HG03521 (cell line): Measurements from ENCODE around the gene ZNF569.
A peak's percentile ranks its signal among the peaks of the same experiment; 100 is the strongest.
"Not testable (repeated sequence)": the region's sequence is repeated elsewhere in the genome, so short reads cannot be mapped to it uniquely, and the experiment has no call there.

ENCODE experiments used
- ATAC-seq: cut with Tn5 transposase; IDR thresholded peaks from one replicate; pipeline ENCODE4 v1.9.1; 2021; ENCODE audit warnings: mild to moderate bottlenecking, moderate library complexity; ENCODE audit not compliant: unreplicated experiment

The ZNF569 gene

GRCh38 chr19:37403403-37403802, 63.8 kb downstream of the ZNF569 start:
- no peak for ATAC-seq

GRCh38 chr19:37401078-37401477, 66.2 kb downstream of the ZNF569 start:
- ATAC-seq, result no peak

GRCh38 chr19:37391399-37391798, 75.8 kb downstream of the ZNF569 start:
- ATAC-seq, result not testable (repeated sequence)

DNA sequence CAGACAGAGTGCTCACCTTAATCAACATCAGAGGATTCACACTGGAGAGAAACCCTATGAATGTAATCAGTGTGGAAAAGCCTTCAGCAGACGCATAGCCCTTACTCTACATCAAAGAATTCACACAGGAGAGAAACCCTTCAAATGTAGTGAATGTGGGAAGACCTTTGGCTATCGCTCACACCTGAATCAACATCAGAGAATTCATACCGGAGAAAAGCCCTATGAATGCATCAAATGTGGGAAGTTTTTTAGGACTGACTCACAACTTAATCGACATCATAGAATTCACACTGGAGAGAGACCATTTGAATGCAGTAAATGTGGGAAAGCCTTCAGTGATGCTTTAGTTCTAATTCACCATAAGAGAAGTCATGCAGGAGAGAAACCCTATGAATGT, 78.0 kb downstream of the ZNF569 start:
- no peak for ATAC-seq

DNA sequence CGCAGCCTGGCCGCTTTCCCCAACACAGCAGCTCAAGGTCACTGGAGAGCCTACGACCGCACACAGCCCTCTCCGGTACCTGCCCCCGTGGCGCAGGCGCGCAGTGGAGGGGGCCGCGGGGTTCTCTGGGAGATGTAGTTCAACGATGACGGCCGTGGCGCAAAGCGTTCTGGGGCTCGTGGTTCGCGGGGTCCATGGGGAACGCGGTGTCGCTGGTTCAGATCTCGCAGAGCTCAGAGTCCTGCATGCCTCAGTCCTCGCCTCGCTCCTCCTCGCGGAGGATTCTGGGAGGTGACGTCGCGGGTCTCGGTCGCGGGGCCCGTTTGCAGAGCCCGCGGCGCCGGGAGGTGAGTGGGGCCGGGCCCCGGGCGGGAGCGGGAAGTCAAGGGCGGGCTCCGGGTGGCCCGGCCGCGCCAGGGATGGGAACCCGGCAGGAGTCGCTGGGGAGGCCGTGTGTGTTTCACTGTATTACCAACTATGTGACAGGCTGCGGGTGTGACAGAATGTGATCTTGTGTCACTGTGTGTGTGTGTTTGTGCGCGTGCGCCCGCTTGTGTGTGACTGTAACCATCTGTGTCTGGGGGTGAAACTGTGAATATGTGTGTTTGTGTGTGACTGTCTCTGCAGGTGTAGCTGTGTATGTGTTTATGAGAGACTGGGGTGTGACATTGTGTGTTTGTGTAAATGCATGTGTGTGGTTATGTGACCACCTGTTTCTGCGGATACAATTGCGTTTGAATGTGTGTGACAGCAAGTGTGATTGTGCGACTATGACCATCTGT, 96.2 kb downstream of the ZNF569 start, which contains the start of gene ZNF527:
Gene ZNF527 (plus strand): TSS at position 220 of the 782 bp plus-strand sequence. CDS start 3,100 bp downstream, outside the sequence.
- peak; percentile 94 for ATAC-seq

- peak; percentile 22 for ATAC-seq
These were observed 96.8 kb downstream of the ZNF569 start for GRCh38 chr19:37370386-37370879.

DNA sequence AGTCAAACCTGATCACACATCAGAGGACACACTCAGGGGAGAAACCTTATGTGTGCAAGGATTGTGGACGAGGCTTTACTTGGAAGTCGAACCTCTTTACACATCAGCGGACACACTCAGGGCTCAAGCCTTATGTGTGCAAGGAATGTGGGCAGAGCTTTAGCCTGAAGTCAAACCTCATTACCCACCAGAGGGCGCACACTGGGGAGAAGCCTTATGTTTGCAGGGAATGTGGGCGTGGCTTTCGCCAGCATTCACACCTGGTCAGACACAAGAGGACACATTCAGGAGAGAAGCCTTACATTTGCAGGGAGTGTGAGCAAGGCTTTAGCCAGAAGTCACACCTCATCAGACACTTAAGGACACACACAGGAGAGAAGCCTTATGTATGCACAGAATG, 104.5 kb downstream of the ZNF569 start:
- no peak for ATAC-seq

DNA sequence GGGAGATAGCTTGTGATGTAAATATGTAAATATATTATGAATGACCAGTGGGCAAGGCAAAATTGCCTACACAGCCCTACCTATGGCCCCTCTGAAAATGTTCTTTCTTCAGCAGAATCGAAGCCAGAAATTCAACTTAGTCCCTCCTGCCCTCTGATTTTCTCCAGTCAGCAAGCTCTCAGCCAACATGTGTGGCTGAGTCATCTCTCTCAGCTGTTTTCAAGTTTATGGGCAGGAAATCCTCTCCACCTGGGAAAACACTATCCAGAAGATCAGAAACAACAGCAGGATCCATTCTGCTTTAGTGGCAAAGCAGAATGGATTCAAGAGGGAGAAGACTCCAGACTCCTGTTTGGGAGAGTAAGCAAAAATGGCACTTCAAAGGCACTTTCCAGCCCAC, 105.2 kb downstream of the ZNF569 start:
- ATAC-seq, result no peak
